ENCODE data around the gene IDS.

Gene IDS

GRCh38 chrX:149453906-149454822 is 50.9 kb downstream of the IDS start:
- no peak for DNase-seq

- no peak for DNase-seq
Measured at GRCh38 chrX:149453030-149453429, 52.1 kb downstream of the IDS start.

GRCh38 chrX:149433451-149433850 is 71.7 kb downstream of the IDS start:
- DNase-seq = no peak

- no peak for DNase-seq
Measured at GRCh38 chrX:149433051-149433450, 72.1 kb downstream of the IDS start.
